BJ (cell line): Measurements from ENCODE around the gene CXXC5. TPM values are rescaled to one million over a fixed set of nuclear protein-coding genes. Genes with fewer than 3 reads are reported as not detected.

Experiments
- CTCF ChIA-PET: fragments of 350-600 bp; formaldehyde crosslinking; extraction: SDS; loops from one replicate; lab custom pipeline; 2021; ENCODE audit warnings: antibody characterized with exemption, inconsistent platforms; lab: Yijun Ruan, JAX
- POLR2A ChIA-PET: fragments of 300-600 bp; sonication (Branson Sonifier 250); formaldehyde crosslinking; extraction: SDS; loops from one replicate; lab custom pipeline; 2021; ENCODE audit warnings: antibody characterized with exemption; lab: Charles Lee
- DNase-seq: peaks from one replicate; pipeline ENCODE4 v3.0.0-alpha.2; 2011; ENCODE audit warnings: low read depth
- H3K27me3 ChIP-seq: 2 replicates; pipeline ENCODE4 v1.6.0; 2011; ENCODE audit warnings: low read length; ENCODE audit not compliant: control insufficient read depth, insufficient read depth
- H3K36me3 ChIP-seq: 2 replicates; pipeline ENCODE4 v1.5.1; 2011; ENCODE audit warnings: low read length; ENCODE audit not compliant: control insufficient read depth, insufficient read depth
- H3K4me3 ChIP-seq: 2 replicates; pipeline ENCODE4 v1.5.1; 2011; ENCODE audit warnings: low read depth, mild to moderate bottlenecking, control low read depth, low read length
- polyA plus RNA-seq: library from polyadenylated mRNA; depleted of rRNA; stranded (reverse); fragments of >200 nt; gene quantifications from 2 replicates; pipeline ENCODE4 v1.2.3, GENCODE V29; 2011
- TF ChIP-seq, protein P1 (sequence below): IDR thresholded peaks from 2 replicates; pipeline ENCODE4 v1.5.1; 2011; ENCODE audit warnings: low read depth, mild to moderate bottlenecking, control low read depth, inconsistent platforms, low read length, moderate library complexity; ENCODE audit not compliant: insufficient read depth

The CXXC5 gene
- polyA plus RNA-seq, 1 experiment = 50.4 TPM

DNA sequence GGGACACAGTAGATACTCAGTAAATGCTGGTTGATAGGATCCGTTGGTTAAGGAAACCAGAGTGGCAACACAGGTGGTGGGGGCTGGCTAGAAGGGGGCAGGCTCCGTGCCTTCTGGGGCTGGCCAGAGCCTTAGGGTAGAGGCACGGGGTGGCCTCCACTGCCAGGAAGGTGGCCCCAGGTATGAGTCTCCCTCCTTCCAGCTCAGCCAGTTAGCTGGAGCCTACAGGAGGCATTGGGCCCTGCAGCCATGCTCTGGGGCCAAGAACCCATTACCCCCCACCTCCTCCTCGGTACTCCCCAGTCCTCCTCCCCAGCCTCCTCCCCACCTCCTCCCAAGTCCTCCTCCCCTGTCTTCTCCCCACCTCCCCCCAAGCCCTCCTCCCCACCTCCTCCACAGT is 27.7 kb downstream of the CXXC5 start:
- CTCF ChIA-PET = interaction anchor here (0.8 to 1.3 kb wide), 3 partner anchors 14 to 100 kb away, joined by 3 to 4 read pairs (median 4); no protein-coding TSS in a partner anchor
- no peak for DNase-seq
- Histone ChIP-seq H3K4me3 (no peak overlapping the region), H3K36me3 (peaks cover 9% of the 10 kb centered on the region), H3K27me3 (no peaks in the 10 kb centered on the region)
- POLR2A ChIA-PET = no interaction called here
- TF ChIP-seq, protein P1, sequence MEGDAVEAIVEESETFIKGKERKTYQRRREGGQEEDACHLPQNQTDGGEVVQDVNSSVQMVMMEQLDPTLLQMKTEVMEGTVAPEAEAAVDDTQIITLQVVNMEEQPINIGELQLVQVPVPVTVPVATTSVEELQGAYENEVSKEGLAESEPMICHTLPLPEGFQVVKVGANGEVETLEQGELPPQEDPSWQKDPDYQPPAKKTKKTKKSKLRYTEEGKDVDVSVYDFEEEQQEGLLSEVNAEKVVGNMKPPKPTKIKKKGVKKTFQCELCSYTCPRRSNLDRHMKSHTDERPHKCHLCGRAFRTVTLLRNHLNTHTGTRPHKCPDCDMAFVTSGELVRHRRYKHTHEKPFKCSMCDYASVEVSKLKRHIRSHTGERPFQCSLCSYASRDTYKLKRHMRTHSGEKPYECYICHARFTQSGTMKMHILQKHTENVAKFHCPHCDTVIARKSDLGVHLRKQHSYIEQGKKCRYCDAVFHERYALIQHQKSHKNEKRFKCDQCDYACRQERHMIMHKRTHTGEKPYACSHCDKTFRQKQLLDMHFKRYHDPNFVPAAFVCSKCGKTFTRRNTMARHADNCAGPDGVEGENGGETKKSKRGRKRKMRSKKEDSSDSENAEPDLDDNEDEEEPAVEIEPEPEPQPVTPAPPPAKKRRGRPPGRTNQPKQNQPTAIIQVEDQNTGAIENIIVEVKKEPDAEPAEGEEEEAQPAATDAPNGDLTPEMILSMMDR = no peak

DNA sequence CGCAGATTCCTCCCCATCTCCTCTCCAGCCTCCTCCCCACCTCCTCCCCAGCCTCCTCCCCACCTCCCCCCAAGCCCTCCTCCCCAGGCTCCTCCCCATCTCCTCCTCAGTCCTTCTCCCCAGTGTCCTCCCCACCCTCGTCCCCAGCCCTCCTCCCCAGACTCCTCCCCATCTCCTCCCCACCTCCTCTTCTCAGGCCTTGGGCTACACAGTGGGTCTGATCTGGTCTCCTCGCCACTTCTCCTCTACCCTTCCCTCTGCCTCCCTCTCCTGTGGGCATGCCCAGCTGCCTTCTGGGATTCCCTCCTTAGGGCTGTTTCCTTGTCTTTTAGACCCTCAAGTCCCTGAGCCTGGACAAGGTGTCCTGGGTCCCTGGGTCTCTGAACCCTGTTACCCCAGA is 28.3 kb downstream of the CXXC5 start:
- TF ChIP-seq, protein P1 = no peak
- DNase-seq = no peak
- no peaks in the 10 kb centered on the region for H3K27me3 ChIP-seq
- CTCF ChIA-PET = no interaction called here
- POLR2A ChIA-PET = no interaction called here
- H3K36me3 ChIP-seq = peaks cover 10% of the 10 kb centered on the region
- H3K4me3 ChIP-seq = no peak overlapping the region

DNA sequence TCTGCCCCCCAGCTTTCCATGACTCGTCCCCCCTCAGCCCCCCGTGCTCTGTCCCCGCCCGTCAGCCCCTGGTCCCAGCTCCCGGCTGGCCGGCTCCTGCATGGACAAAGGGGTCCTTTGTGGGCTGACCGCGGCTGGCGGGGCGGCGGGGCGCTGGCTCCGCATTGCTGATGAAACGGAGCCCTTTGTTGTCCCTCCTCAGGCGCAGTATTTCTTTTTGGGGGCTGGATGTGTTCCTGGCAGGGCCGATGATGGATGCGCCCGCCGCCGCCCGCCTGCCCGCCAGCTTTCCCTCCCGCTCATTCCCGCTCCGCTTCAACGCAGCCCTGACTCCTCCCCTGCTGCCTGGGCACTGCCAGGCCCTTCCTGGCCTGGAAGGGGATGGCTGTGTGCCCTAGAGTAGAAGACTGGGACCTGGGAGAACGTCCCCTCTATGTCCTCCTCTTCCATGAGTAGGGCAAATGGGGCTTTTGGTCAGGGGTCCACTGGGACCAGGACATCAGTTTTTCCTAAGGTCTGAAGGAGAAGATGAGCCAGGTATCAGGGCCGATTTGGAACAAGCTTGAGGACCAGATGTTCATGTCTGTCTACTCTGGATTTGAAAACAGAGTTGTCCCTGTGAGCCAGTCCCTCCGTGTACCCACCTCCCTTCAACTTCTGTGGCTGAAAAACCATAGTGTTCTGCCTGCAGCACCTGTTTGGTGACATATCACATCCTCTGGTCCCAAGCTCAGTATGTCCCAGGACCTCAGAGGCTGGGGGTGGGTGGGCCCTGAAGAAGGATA is 29.0 kb downstream of the CXXC5 start:
- CTCF ChIA-PET = interaction anchor here (1.0 to 2.5 kb wide), 4 partner anchors 11 to 88 kb away, joined by 3 to 9 read pairs (median 6); no protein-coding TSS in a partner anchor
- TF ChIP-seq, protein P1 = no peak

DNA sequence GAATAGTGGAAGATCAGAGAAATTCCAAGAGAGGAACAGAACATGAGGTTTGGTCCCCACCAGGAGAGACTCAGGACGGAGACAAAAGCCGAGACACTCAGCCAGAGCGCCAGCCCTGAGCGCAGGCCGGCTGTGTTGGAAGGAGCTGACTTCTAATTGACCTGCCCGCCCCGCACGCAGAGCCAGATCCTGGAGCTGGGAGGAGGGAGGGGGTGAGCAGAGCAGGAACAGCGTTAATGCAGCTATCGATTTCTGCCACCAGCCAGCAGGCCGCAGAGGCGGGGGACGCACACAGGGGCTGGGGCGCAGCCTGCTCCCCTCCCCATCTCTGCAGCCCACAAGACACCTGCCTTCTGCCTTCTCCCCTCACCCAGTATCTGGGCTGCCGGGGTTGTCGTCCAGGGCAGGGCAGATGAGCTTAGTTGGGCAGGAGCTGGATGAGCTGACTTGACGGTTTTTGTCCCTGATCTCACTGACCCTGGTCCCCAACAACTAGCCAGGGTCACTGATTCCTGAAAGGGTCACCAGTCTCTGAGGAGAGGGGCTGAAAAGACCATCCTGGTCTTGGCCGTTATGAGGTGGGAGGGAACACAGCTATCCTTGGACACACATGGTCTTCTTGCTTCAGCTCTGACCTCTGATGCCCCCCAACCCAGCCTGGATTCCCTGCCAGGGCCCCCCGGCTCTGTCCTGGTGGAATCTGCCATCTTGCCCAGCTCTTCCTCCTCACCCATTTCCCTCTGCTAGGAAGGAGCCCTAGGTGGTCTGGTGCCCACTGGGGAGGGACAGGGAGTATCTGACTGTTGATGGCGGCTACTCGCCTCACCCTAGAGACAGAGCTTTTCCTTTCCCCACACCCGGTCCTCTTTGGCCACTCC is 29.8 kb downstream of the CXXC5 start:
- Histone ChIP-seq H3K36me3 (peaks cover 14% of the 10 kb centered on the region), H3K4me3 (no peak overlapping the region), H3K27me3 (no peaks in the 10 kb centered on the region)
- CTCF ChIA-PET = interaction anchor here (0.9 to 2.5 kb wide), 6 partner anchors 10 to 88 kb away, joined by 3 to 9 read pairs (median 6); no protein-coding TSS in a partner anchor
- TF ChIP-seq, protein P1 = no peak
- no peak for DNase-seq
- POLR2A ChIA-PET = no interaction called here

More for the DNA sequence above, 29.0 kb downstream of the CXXC5 start:
- no peaks in the 10 kb centered on the region for H3K27me3 ChIP-seq
- no peak for DNase-seq
- H3K4me3 ChIP-seq = no peak overlapping the region
- POLR2A ChIA-PET = no interaction called here
- peaks cover 10% of the 10 kb centered on the region for H3K36me3 ChIP-seq
